ENCODE results near the gene SNN.

Gene SNN

DNA sequence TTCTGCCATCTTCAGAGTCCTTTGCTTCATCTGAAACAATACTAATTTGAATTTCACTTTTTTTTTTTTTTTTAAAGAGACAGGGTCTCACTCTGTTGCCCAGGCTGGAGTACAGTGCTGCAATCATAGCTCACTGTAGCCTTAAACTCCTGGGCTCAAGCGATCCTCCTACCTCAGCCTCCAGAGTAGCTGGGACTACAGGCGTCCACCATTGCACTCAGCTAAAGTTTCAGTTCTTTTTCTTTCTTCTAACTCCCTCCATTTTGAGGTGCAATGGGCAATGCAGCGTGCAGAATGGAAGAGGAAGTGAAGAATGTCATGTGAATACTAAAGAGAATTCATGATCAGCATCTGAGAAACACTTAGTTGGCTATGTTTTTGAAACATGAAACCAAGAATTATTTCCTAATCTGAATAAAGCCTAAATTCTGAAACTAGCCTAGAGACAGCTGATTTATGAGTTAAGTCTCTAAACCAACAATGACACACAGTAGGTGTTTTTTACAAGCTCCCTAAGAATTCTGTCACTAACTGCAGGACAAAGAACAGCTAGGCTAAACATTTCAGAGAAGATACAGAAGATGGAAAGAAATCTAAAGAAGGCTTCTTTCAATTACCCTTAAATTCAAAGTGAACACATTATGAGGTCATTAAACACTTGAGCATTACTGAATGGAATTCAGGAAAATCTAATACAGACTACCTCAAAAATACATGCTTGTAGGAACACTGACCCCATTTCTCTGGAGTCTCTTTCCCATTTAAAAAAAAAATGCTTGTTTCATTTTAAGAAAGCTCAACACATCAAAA lies 21.0 kb downstream of the SNN start:
- H3K4me3 ChIP-seq (ENCODE audit: low read depth, low read length): no peak overlapping the region
- TF ChIP-seq, protein P1, sequence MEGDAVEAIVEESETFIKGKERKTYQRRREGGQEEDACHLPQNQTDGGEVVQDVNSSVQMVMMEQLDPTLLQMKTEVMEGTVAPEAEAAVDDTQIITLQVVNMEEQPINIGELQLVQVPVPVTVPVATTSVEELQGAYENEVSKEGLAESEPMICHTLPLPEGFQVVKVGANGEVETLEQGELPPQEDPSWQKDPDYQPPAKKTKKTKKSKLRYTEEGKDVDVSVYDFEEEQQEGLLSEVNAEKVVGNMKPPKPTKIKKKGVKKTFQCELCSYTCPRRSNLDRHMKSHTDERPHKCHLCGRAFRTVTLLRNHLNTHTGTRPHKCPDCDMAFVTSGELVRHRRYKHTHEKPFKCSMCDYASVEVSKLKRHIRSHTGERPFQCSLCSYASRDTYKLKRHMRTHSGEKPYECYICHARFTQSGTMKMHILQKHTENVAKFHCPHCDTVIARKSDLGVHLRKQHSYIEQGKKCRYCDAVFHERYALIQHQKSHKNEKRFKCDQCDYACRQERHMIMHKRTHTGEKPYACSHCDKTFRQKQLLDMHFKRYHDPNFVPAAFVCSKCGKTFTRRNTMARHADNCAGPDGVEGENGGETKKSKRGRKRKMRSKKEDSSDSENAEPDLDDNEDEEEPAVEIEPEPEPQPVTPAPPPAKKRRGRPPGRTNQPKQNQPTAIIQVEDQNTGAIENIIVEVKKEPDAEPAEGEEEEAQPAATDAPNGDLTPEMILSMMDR (IDR thresholded peaks at IDR 0.05; ENCODE audit: low read depth, low read length): no peak

DNA sequence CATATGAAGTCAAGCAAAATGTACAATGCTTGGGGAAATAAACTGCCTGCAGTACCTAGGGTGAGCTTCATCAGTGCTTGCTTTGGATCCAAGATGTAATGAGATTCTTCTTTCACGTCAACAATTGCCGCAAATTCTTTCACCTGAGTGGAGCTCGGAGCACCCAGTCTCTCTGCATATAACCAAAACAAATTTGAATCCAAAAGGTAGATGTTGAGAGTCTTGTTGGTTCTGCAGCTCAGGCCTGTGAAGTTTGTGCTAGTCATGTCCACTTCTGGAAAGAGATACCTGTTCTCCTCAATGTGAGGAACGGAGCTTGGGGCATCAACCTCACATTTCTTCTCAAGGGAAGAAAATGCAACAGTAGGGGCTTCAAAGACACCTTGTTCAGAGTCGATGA lies 23.0 kb downstream of the SNN start:
- no peak overlapping the region for H3K4me3 ChIP-seq (ENCODE audit: low read depth, low read length)
- TF ChIP-seq, protein P1 (IDR thresholded peaks at IDR 0.05; ENCODE audit: low read depth, low read length): no peak

DNA sequence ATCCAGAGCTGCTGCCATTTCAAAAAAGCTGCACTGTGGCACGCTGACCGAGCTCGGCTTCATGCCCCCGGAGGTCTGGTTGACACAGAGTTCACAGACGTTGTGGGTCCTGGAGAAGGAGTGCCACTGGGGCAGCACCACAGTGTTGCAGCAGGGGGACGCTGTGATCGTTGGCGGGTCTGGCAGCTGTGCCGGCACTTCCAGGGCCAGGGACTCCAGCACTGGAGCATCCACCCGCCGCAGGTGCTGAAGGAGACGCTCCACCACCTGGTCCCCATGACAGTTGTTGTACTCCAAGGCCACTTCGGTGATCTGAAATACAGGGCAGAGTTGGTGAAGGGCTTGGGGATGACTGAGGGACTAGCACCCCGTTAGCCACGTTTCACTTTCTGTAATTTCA lies 23.5 kb downstream of the SNN start:
- TF ChIP-seq, protein P1 (IDR thresholded peaks at IDR 0.05; ENCODE audit: low read depth, low read length): no peak
- no peak overlapping the region for H3K4me3 ChIP-seq (ENCODE audit: low read depth, low read length)

DNA sequence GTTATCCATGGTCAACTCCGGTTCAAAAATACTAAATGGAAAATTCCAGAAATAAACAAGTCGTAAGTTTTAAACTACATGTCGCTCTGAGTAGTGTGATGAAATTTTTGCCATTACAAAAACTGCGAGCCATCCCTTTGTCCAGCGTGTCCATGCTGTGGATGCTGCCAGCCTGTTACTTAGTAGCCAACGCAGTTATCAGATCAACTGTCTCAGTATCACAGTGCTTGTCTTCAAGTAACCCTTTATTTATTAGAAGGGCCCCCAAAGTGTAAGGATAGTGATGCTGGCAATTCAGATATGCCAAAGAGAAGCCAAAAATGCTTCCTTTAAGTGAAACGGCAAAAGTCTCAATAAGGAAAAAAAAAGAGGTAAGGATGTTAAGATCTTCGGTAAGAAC lies 23.9 kb downstream of the SNN start:
- H3K4me3 ChIP-seq (ENCODE audit: low read depth, low read length): no peak overlapping the region
- TF ChIP-seq, protein P1 (IDR thresholded peaks at IDR 0.05; ENCODE audit: low read depth, low read length): no peak

DNA sequence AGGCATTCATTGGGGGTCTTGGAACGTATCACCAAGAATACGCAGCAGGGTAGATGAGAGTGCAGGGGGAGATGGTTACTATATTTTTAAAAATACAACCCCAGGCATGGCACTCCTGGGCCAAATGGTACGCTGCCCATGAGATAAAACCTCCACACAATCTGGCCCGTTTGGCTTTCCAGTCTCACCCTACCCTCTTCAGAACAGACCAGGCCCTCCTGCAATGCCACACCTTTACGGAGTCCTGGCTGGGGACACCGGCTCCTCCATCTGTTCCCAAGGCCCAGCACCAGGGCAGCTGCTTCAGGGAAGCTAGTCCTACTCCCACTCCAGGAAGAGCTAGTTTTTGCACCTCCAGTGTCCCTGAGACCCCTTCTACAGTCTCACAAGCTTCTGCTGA lies 24.4 kb downstream of the SNN start:
- TF ChIP-seq, protein P1 (IDR thresholded peaks at IDR 0.05; ENCODE audit: low read depth, low read length): no peak
- no peak overlapping the region for H3K4me3 ChIP-seq (ENCODE audit: low read depth, low read length)

DNA sequence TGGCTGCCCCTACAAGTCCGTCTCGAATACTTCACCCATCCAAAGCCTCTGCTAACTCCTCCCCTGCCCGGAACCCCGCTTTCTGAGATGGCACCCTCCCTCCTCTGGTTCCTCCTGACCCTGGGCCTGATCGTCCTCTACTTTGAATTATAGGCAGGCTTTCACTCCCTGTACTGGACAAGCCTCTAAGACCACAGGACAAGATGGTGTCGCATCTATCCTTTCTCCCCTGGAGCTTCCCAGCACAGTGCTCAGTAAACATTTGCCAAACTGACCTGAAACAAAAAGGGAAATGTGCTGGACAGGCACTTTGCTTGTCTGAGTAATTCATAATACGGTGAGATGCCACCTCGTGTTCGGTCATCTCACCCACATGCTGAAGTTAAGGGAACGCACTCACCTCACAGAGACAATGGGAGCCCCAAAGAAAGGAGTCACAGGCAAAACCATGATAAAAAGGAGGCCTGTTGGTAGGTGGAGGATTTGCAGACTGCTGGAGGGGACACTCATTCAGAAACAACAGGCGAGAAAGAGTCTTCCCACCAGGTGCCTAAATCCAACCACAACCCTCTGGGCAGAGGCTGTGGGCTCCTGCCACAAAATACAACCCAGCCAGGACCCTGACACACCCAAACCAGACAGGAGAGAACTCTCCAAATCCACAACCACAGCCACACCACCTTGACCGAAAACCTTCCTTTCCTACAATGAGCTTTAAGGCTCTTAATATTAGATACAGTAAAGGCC lies 28.2 kb downstream of the SNN start:
- H3K4me3 ChIP-seq (ENCODE audit: low read depth, low read length): no peak overlapping the region
- TF ChIP-seq, protein P1 (IDR thresholded peaks at IDR 0.05; ENCODE audit: low read depth, low read length): no peak

DNA sequence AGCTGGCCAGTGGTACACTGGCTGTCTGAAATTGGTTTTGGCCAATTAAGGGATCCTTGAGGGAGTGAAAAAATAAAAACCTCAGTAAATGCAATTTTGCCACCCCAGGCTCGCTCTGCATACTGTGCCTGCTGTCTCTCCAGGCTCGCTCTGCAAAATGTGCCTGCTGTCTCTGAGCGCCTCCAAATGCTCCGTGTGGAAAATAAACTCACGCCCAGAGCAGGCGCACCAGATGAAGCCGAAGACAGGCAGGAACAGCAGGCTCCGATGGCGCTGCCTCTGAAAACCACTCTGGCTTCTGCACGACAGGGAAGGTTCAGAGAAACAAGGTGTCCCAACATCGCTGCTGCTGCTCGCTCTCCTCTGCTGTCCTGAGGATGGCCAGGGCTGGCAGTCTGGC lies 29.1 kb downstream of the SNN start:
- TF ChIP-seq, protein P1 (IDR thresholded peaks at IDR 0.05; ENCODE audit: low read depth, low read length): no peak
- H3K4me3 ChIP-seq (ENCODE audit: low read depth, low read length): no peak overlapping the region
